HG02588 (cell line): ENCODE results near the gene PMEPA1.

Experiments
- ATAC-seq: cut with Tn5 transposase; IDR thresholded peaks from one replicate; pipeline ENCODE4 v1.9.1; 2021; ENCODE audit warnings: mild to moderate bottlenecking, moderate library complexity; ENCODE audit not compliant: unreplicated experiment

PMEPA1 gene

GRCh38 chr20:57627339-57627738, 82.5 kb downstream of the PMEPA1 start:
- ATAC-seq: no peak

- ATAC-seq: no peak
Measured at GRCh38 chr20:57625978-57626377, 83.8 kb downstream of the PMEPA1 start.

GRCh38 chr20:57625181-57625958, 84.4 kb downstream of the PMEPA1 start:
- no peak for ATAC-seq

GRCh38 chr20:57624124-57624523, 85.7 kb downstream of the PMEPA1 start:
- ATAC-seq: no peak

GRCh38 chr20:57622579-57623381, 87.0 kb downstream of the PMEPA1 start:
- no peak for ATAC-seq

- ATAC-seq: no peak
Measured at GRCh38 chr20:57622201-57622570, 87.6 kb downstream of the PMEPA1 start.

- ATAC-seq: no peak
Measured at GRCh38 chr20:57621421-57622200, 88.2 kb downstream of the PMEPA1 start.

- no peak for ATAC-seq
Measured at GRCh38 chr20:57620999-57621398, 88.8 kb downstream of the PMEPA1 start.

GRCh38 chr20:57620274-57620990, 89.4 kb downstream of the PMEPA1 start, which contains the start of gene ZBP1:
Gene ZBP1 (minus strand): TSS chr20:57620426. CDS start chr20:57620295, 131 bp downstream.
- ATAC-seq: peak; percentile 60

- peak; percentile 52 for ATAC-seq
Measured at GRCh38 chr20:57619051-57619831, 90.6 kb downstream of the PMEPA1 start.

- ATAC-seq: no peak
Measured at GRCh38 chr20:57618764-57619050, 91.1 kb downstream of the PMEPA1 start.

- no peak for ATAC-seq
Measured at GRCh38 chr20:57618091-57618763, 91.6 kb downstream of the PMEPA1 start.

- no peak for ATAC-seq
Measured at GRCh38 chr20:57617079-57617795, 92.6 kb downstream of the PMEPA1 start.

- ATAC-seq: no peak
Measured at GRCh38 chr20:57616143-57616951, 93.5 kb downstream of the PMEPA1 start.

GRCh38 chr20:57615445-57615811, 94.4 kb downstream of the PMEPA1 start:
- ATAC-seq: no peak

GRCh38 chr20:57614490-57615444, 95.0 kb downstream of the PMEPA1 start:
- ATAC-seq: no peak

- ATAC-seq: no peak
Measured at GRCh38 chr20:57613481-57613921, 96.3 kb downstream of the PMEPA1 start.
